IMR-90 (cell line): ENCODE results near the gene RPAP2. TPM values are rescaled to one million over a fixed set of nuclear protein-coding genes. Genes with fewer than 3 reads are reported as not detected.

Experiments used
- ATAC-seq: fragments of 200-7000 bp; cut with Tn5 transposase; 2 replicates; pipeline ENCODE4 v1.9.1; 2020; ENCODE audit warnings: low read depth, mild to moderate bottlenecking, moderate library complexity
- BruUV-seq: library from RNA; stranded (reverse); fragments of 400-500 nt; replicated peaks from 2 replicates; lab custom pipeline; 2021; lab: Mats Ljungman, UMichigan
- CTCF ChIA-PET: fragments of 300-600 bp; formaldehyde crosslinking; extraction: SDS; loops from one replicate; lab custom pipeline; 2021; ENCODE audit warnings: antibody characterized with exemption; lab: Yijun Ruan, JAX
- POLR2A ChIA-PET: fragments of 300-600 bp; sonication (Branson Sonifier 250); formaldehyde crosslinking; loops from one replicate; lab custom pipeline; 2022; ENCODE audit warnings: antibody characterized with exemption; ENCODE audit not compliant: unreplicated experiment; lab: Charles Lee
- DNase-seq: peaks from one replicate; pipeline ENCODE4 v3.0.0; 2013
- H2AFZ ChIP-seq: replicated peaks from 2 replicates; pipeline ENCODE3; 2013; ENCODE audit warnings: low read length, mild to moderate bottlenecking; ENCODE audit not compliant: poor library complexity
- H2AK5ac ChIP-seq: 2 replicates; pipeline ENCODE4 v1.6.1; 2013; ENCODE audit warnings: low read depth, low read length, inconsistent platforms
- H2AK9ac ChIP-seq: replicated peaks from 2 replicates; pipeline ENCODE3; 2013; ENCODE audit warnings: mild to moderate bottlenecking, low read depth, low read length, moderate library complexity; ENCODE audit not compliant: poor library complexity
- H2BK120ac ChIP-seq: 2 replicates; pipeline ENCODE4 v1.6.1; 2013; ENCODE audit warnings: low read depth, low read length, inconsistent platforms
- H2BK15ac ChIP-seq: 3 replicates; pipeline ENCODE4 v1.6.1; 2013; ENCODE audit warnings: low read depth, low read length, inconsistent platforms
- H2BK20ac ChIP-seq: 2 replicates; pipeline ENCODE4 v1.6.1; 2013; ENCODE audit warnings: low read depth, mild to moderate bottlenecking, inconsistent platforms, low read length, moderate library complexity
- H2BK5ac ChIP-seq: 2 replicates; pipeline ENCODE4 v1.6.1; 2013; ENCODE audit warnings: mild to moderate bottlenecking, low read depth, low read length, inconsistent platforms; ENCODE audit not compliant: poor library complexity, severe bottlenecking
- H3K14ac ChIP-seq: replicated peaks from 2 replicates; pipeline ENCODE4 v1.6.1; 2013; ENCODE audit warnings: low read depth, low read length, inconsistent platforms
- H3K18ac ChIP-seq: 2 replicates; pipeline ENCODE4 v1.6.1; 2013; ENCODE audit warnings: low read depth, low read length, control low read depth
- H3K23ac ChIP-seq: 2 replicates; pipeline ENCODE4 v1.6.1; 2013; ENCODE audit warnings: low read depth, low read length, inconsistent platforms
- H3K27ac ChIP-seq: 2 replicates; pipeline ENCODE4 v1.5.1; 2013; ENCODE audit warnings: mild to moderate bottlenecking, control low read depth, low read length; ENCODE audit not compliant: insufficient read depth
- H3K27me3 ChIP-seq: 2 replicates; pipeline ENCODE4 v1.6.1; 2013; ENCODE audit warnings: low read length; ENCODE audit not compliant: control insufficient read depth, insufficient read depth
- H3K36me3 ChIP-seq: 2 replicates; pipeline ENCODE4 v1.6.1; 2013; ENCODE audit warnings: low read length, mixed read lengths; ENCODE audit not compliant: control insufficient read depth, insufficient read depth
- H3K4ac ChIP-seq: 2 replicates; pipeline ENCODE4 v1.6.1; 2013; ENCODE audit warnings: low read depth, low read length, inconsistent platforms
- H3K4me1 ChIP-seq: 2 replicates; pipeline ENCODE4 v1.6.1; 2013; ENCODE audit warnings: low read length, mixed read lengths; ENCODE audit not compliant: control insufficient read depth, insufficient read depth
- H3K4me2 ChIP-seq: 2 replicates; pipeline ENCODE4 v1.6.1; 2013; ENCODE audit warnings: low read depth, mild to moderate bottlenecking, control low read depth, low read length, moderate library complexity
- H3K4me3 ChIP-seq: 2 replicates; pipeline ENCODE4 v1.5.1; 2013; ENCODE audit warnings: low read depth, mild to moderate bottlenecking, control low read depth, low read length, moderate library complexity; ENCODE audit not compliant: insufficient read depth
- H3K56ac ChIP-seq: 2 replicates; pipeline ENCODE4 v1.6.1; 2013; ENCODE audit warnings: low read length, inconsistent platforms; ENCODE audit not compliant: insufficient read depth; ENCODE audit errors: extremely low read depth
- H3K79me1 ChIP-seq, 2 experiments: 2 replicates each; pipeline ENCODE4 v1.6.1; 2013; ENCODE audit warnings: low read length in 2 of 2, inconsistent platforms in 1 of 2, low read depth in 1 of 2
- H3K9ac ChIP-seq: 2 replicates; pipeline ENCODE4 v1.6.1; 2013; ENCODE audit warnings: low read depth, low read length, control low read depth
- H3K9me1 ChIP-seq: 2 replicates; pipeline ENCODE4 v1.6.1; 2013; ENCODE audit warnings: low read length, inconsistent platforms; ENCODE audit not compliant: insufficient read depth
- H3K9me3 ChIP-seq: 2 replicates; pipeline ENCODE4 v1.6.1; 2013; ENCODE audit warnings: low read length; ENCODE audit not compliant: control insufficient read depth, insufficient read depth
- H4K20me1 ChIP-seq: 2 replicates; pipeline ENCODE4 v1.6.1; 2013; ENCODE audit warnings: low read length, inconsistent platforms; ENCODE audit not compliant: insufficient read depth
- H4K5ac ChIP-seq: 2 replicates; pipeline ENCODE4 v1.6.1; 2013; ENCODE audit warnings: mild to moderate bottlenecking, low read depth, low read length, control low read depth
- H4K8ac ChIP-seq, 2 experiments: 2 replicates each; pipeline ENCODE4 v1.6.1; 2013; ENCODE audit warnings: low read depth in 2 of 2, low read length in 2 of 2, control low read depth in 1 of 2, inconsistent platforms in 1 of 2
- H4K91ac ChIP-seq: 2 replicates; pipeline ENCODE4 v1.6.1; 2013; ENCODE audit warnings: low read depth, low read length, inconsistent platforms; ENCODE audit not compliant: insufficient read depth
- BHLHE40 ChIP-seq: fragments of 150-350 bp; IDR thresholded peaks from 2 replicates; pipeline ENCODE4 v1.6.1; 2016; ENCODE audit warnings: mild to moderate bottlenecking, low read depth, low read length
- CEBPB ChIP-seq: IDR thresholded peaks from 2 replicates; pipeline ENCODE4 v1.6.1; 2012; ENCODE audit warnings: low read depth, low read length, improper control_type of control experiment
- CHD1 ChIP-seq: IDR thresholded peaks from 2 replicates; pipeline ENCODE4 v1.6.1; 2012; ENCODE audit warnings: low read depth, low read length, improper control_type of control experiment
- FOS ChIP-seq: fragments of 150-350 bp; IDR thresholded peaks from 2 replicates; pipeline ENCODE4 v1.6.1; 2016; ENCODE audit warnings: low read depth, low read length
- MAFK ChIP-seq: IDR thresholded peaks from 2 replicates; pipeline ENCODE4 v1.6.1; 2012; ENCODE audit warnings: low read depth, low read length, improper control_type of control experiment
- MAZ ChIP-seq: IDR thresholded peaks from 2 replicates; pipeline ENCODE4 v1.6.1; 2012; ENCODE audit warnings: low read depth, mild to moderate bottlenecking, low read length, improper control_type of control experiment, moderate library complexity, borderline replicate concordance
- NFE2L2 ChIP-seq: fragments of 150-350 bp; IDR thresholded peaks from 2 replicates; pipeline ENCODE4 v1.6.1; 2016; ENCODE audit warnings: low read depth, mild to moderate bottlenecking, low read length
- RAD21 ChIP-seq: IDR thresholded peaks from 2 replicates; pipeline ENCODE4 v1.6.1; 2012; ENCODE audit warnings: low read length, improper control_type of control experiment
- RCOR1 ChIP-seq: IDR thresholded peaks from 2 replicates; pipeline ENCODE4 v1.6.1; 2012; ENCODE audit warnings: mild to moderate bottlenecking, low read length, improper control_type of control experiment; ENCODE audit not compliant: insufficient replicate concordance
- SMC3 ChIP-seq: fragments of 150-350 bp; IDR thresholded peaks from 2 replicates; pipeline ENCODE4 v1.6.1; 2016; ENCODE audit warnings: low read depth, mild to moderate bottlenecking, antibody characterized with exemption, low read length, moderate library complexity
- WGBS, 2 experiments: methylation state at CpG; one replicate each; pipeline versions ENCODE4 v1.1.5 to v1.1.7; 2013; ENCODE audit warnings: missing lambda C conversion rate in 2 of 2; ENCODE audit not compliant: insufficient read length in 1 of 2; ENCODE audit errors: extremely low coverage in 2 of 2; 5-methylcytosine and 5-hydroxymethylcytosine counted together
- dilution Hi-C: fragments of 300-500 bp; cut with HindIII; formaldehyde crosslinking; loops from one replicate; pipeline ENCODE4 v1.14.3; 2018; ENCODE audit warnings: low sequenced_read_pairs; ENCODE audit not compliant: unreplicated experiment
- in situ Hi-C: fragments of 300-500 bp; cut with MboI; formaldehyde crosslinking; loops from 3 replicates; pipeline ENCODE4 v1.14.3; 2019; ENCODE audit warnings: low sequenced_read_pairs, inconsistent platforms, mixed read lengths
- intact Hi-C: fragments of 100-400 bp; cut with micrococcal nuclease; formaldehyde crosslinking; loops from 2 replicates; pipeline ENCODE4 v1.10.0; 2022
- polyA plus RNA-seq, 3 experiments: library from polyadenylated mRNA; depleted of rRNA; stranded (reverse); fragments of >200 nt; gene quantifications; 2 replicates each; pipeline ENCODE4 v1.2.3, GENCODE V29; 2012; ENCODE audit warnings: low replicate concordance in 1 of 3
- total RNA-seq: library from RNA; depleted of rRNA; stranded (reverse); fragments of >200 nt; gene quantifications from 2 replicates; pipeline ENCODE4 v1.2.3, GENCODE V29; 2012

RPAP2 gene
- total and polyA plus RNA-seq, 2 of the 4 experiments (the other 2 are of a cell fraction) = 7.1 to 13.6 TPM

DNA sequence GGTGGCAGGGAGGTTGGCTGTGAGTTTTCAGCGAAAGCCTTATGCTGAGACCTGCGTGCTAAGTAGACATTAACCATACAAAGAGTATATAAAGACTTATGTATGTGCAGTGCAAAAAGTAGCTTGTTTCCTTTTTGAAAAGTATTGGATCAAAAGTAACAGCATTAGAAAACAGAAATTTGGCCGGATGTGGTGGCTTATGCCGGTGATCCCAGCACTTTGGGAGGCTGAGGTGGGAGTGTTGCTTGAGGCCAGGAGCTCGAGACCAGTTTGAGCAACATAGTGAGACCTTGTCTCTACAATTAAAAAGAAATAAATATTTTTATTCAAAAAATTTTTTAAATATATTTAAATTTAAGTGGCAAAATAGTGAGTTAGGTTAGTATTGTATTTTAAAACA, 2.2 kb downstream of the RPAP2 start:
- no CpG with 5 or more reads among the region's 5 CpGs for WGBS, 2 experiments
- Histone ChIP-seq H3K56ac (no peak overlapping the region), H3K27me3 (no peaks in the 10 kb centered on the region), H2AK5ac (no peak overlapping the region), H3K27ac (no peak overlapping the region), H2BK5ac (no peak overlapping the region), H2AK9ac (no peak overlapping the region), H4K5ac (no peak overlapping the region), H3K4me2 (0 out of 2 replicates have a peak overlapping the region, but pooled peaks have one; percentile 35), H3K4me3 (no peak overlapping the region), H4K20me1 (no peaks in the 10 kb centered on the region), H2BK120ac (no peak overlapping the region), H3K79me1 (peaks cover 10 to 31% of the 10 kb centered on the region in 2 experiments), H2BK15ac (no peak overlapping the region), H4K91ac (no peak overlapping the region), H3K23ac (no peak overlapping the region), H3K9me1 (no peaks in the 10 kb centered on the region), H2AFZ (no peak overlapping the region), H2BK20ac (no peak overlapping the region), H3K9ac (no peak overlapping the region), H3K4me1 (no peaks in the 10 kb centered on the region; the same call in 1 of the 2 replicates), H3K36me3 (peaks cover 12% of the 10 kb centered on the region), H3K4ac (no peak overlapping the region), H3K18ac (no peak overlapping the region), H3K14ac (no peak overlapping the region), H4K8ac (no peak overlapping the region), H3K9me3 (no peaks in the 10 kb centered on the region)
- TF ChIP-seq SMC3 = no peak
- no peak for TF ChIP-seq CHD1
- TF ChIP-seq FOS = no peak
- no peak for TF ChIP-seq MAZ
- TF ChIP-seq RAD21 = no peak
- no peak for TF ChIP-seq MAFK
- no peak for TF ChIP-seq NFE2L2
- no peak for TF ChIP-seq RCOR1
- no peak for TF ChIP-seq BHLHE40
- TF ChIP-seq CEBPB = no peak
- no TSS peak for BruUV-seq
- POLR2A ChIA-PET = no interaction called here
- dilution Hi-C loops (no loop called here), intact Hi-C loops (no loop called here), in situ Hi-C loops (no loop called here)
- ATAC-seq (no peak), DNase-seq (no peak)
- CTCF ChIA-PET = interaction anchor here (0.5 to 1.5 kb wide), 2 partner anchors 9 to 304 kb away, joined by 8 to 9 read pairs; no protein-coding TSS in a partner anchor
